Measurements from ENCODE around the gene SEMA3C. TPM values are rescaled to one million over a fixed set of nuclear protein-coding genes. Genes with fewer than 3 reads are reported as not detected.
A peak's percentile ranks its signal among the peaks of the same experiment; 100 is the strongest.

SEMA3C gene
- total RNA-seq, 1 donor from 2014 or later: 90.6 TPM

DNA sequence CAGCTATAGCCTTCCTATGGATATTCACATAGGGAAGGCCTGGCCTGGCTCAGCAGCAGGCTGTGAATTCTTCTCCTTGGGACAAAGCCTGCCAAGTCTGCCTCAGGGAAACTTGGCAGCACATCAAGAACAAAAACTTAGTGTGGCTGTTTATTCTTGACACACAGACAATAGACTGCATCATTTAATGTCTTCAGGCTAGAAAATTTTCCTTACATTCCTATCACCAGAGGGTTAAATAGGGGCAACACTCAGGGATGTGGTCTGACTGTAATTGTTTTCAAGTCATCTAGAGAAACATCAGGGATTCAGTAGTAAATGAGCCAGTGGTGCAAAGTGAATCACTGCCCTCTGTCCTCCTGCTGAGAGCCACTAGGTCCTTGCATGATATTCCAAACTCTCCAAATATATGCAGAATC is 137.3 kb downstream of the SEMA3C start:
- Histone ChIP-seq H3K27ac (peak overlapping the region; percentile 12), H3K36me3 (no peaks in the 10 kb centered on the region), H3K9me3 (no peaks in the 10 kb centered on the region), H3K4me3 (no peak overlapping the region), H3K27me3 (no peaks in the 10 kb centered on the region), H3K4me1 (no peaks in the 10 kb centered on the region)
- peak in 1 of 2 donors; percentile 44 for TF ChIP-seq POLR2AphosphoS5 (IDR thresholded peaks at IDR 0.05; ENCODE audit: insufficient read depth in 1 of 2, low read depth in 1 of 2)
- TF ChIP-seq, protein P1, sequence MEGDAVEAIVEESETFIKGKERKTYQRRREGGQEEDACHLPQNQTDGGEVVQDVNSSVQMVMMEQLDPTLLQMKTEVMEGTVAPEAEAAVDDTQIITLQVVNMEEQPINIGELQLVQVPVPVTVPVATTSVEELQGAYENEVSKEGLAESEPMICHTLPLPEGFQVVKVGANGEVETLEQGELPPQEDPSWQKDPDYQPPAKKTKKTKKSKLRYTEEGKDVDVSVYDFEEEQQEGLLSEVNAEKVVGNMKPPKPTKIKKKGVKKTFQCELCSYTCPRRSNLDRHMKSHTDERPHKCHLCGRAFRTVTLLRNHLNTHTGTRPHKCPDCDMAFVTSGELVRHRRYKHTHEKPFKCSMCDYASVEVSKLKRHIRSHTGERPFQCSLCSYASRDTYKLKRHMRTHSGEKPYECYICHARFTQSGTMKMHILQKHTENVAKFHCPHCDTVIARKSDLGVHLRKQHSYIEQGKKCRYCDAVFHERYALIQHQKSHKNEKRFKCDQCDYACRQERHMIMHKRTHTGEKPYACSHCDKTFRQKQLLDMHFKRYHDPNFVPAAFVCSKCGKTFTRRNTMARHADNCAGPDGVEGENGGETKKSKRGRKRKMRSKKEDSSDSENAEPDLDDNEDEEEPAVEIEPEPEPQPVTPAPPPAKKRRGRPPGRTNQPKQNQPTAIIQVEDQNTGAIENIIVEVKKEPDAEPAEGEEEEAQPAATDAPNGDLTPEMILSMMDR (IDR thresholded peaks at IDR 0.05): no peak
- intact Hi-C loops (cut with DNase I): no loop called here
- no peak for DNase-seq (ENCODE audit: extremely low spot score in 2 of 2)

DNA sequence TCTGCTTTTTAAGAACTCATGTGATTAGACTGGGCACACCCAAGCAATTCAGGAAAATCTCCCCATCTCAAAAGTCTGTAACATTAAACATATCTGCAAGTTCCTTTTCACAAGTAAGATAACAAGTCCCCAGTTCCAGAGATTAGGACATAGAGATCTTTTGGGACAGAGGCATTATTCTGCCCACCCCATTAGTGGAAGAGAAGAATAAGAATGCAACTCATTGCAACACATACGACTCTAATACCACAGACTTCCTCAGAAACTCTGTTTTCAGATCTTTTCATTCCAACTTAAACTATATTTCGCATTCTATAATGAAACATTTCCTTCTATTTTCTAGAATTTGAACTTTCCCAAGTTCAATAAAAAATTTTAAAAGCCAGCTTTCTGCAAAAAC is 137.7 kb downstream of the SEMA3C start:
- H3K4me1 ChIP-seq: peaks cover 1% of the 10 kb centered on the region
- intact Hi-C loops (cut with DNase I): no loop called here

DNA sequence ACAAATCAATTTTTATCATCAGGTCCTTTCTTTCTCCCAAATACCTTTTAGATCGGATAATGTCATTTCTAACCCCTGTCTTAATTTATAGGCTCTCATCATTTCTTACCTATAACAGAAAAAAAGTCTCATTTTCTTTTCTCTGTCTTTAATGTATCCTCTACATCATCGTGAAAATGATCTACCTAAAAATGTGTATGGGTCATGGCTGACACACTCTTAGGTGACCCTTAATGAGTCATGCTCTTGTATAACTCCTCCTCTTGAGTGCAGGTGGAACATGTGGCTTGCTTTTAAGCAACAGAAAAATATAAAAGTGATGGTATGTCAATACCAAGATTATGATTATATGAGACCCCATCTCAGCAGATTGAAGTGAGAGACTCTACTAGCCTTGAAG is 139.4 kb downstream of the SEMA3C start:
- peaks cover 9% of the 10 kb centered on the region for H3K4me1 ChIP-seq

More for the DNA sequence above, 137.7 kb downstream of the SEMA3C start:
- Histone ChIP-seq H3K9me3 (no peaks in the 10 kb centered on the region), H3K36me3 (no peaks in the 10 kb centered on the region), H3K27me3 (no peaks in the 10 kb centered on the region), H3K27ac (peak overlapping the region; percentile 12), H3K4me3 (no peak overlapping the region)
- DNase-seq (ENCODE audit: extremely low spot score in 2 of 2): no peak
- TF ChIP-seq POLR2AphosphoS5 (IDR thresholded peaks at IDR 0.05; ENCODE audit: insufficient read depth in 1 of 2, low read depth in 1 of 2) (no peak), POLR2A (IDR thresholded peaks at IDR 0.05) (no peak)
- TF ChIP-seq, protein P1 (IDR thresholded peaks at IDR 0.05): no peak

GRCh38 chr7:80775897-80776296 is 143.0 kb downstream of the SEMA3C start:
- no peaks in the 10 kb centered on the region for H3K27me3 ChIP-seq

More for the DNA sequence above, 139.4 kb downstream of the SEMA3C start:
- Histone ChIP-seq H3K36me3 (no peaks in the 10 kb centered on the region), H3K27ac (no peak overlapping the region), H3K27me3 (no peaks in the 10 kb centered on the region), H3K9me3 (no peaks in the 10 kb centered on the region), H3K4me3 (no peak overlapping the region)
- TF ChIP-seq POLR2AphosphoS5 (IDR thresholded peaks at IDR 0.05; ENCODE audit: insufficient read depth in 1 of 2, low read depth in 1 of 2): no peak
- TF ChIP-seq, protein P1 (IDR thresholded peaks at IDR 0.05): no peak
- TF ChIP-seq POLR2A (IDR thresholded peaks at IDR 0.05): no peak
- no peak for DNase-seq (ENCODE audit: extremely low spot score in 2 of 2)
- intact Hi-C loops (cut with DNase I): no loop called here

DNA sequence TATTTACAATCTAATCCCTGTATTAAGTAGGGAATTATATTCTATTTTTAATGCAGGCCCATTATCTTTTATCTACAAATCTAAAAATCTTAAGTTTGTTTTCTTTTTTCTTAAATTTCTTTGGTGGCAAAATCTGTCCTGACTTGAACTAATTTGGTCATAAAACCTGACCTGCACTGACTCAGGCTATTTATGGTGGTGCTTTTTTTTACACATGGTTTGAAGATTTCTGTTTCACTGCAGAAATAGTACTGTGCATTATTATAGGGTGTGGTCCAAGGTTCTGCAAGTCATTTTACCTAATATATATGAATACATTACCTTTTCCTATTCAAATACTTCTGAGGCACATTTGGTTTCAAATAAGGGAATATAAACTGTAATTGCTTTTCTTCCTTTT is 143.4 kb downstream of the SEMA3C start:
- intact Hi-C loops (cut with DNase I): no loop called here
- TF ChIP-seq POLR2AphosphoS5 (IDR thresholded peaks at IDR 0.05; ENCODE audit: insufficient read depth in 1 of 2, low read depth in 1 of 2) (no peak), POLR2A (IDR thresholded peaks at IDR 0.05) (no peak)
- TF ChIP-seq, protein P1 (IDR thresholded peaks at IDR 0.05): no peak
- H3K27ac ChIP-seq: no peak overlapping the region
- H3K27me3 ChIP-seq: no peaks in the 10 kb centered on the region
- H3K36me3 ChIP-seq: no peaks in the 10 kb centered on the region
- peaks cover 40% of the 10 kb centered on the region for H3K4me1 ChIP-seq
- no peak overlapping the region for H3K4me3 ChIP-seq
- DNase-seq (ENCODE audit: extremely low spot score in 2 of 2): no peak
- no peaks in the 10 kb centered on the region for H3K9me3 ChIP-seq

More at GRCh38 chr7:80775897-80776296, 143.0 kb downstream of the SEMA3C start:
- Histone ChIP-seq H3K4me1 (peaks cover 36% of the 10 kb centered on the region), H3K4me3 (no peak overlapping the region), H3K36me3 (no peaks in the 10 kb centered on the region), H3K9me3 (no peaks in the 10 kb centered on the region), H3K27ac (no peak overlapping the region)
- no peak for DNase-seq (ENCODE audit: extremely low spot score in 2 of 2)
- intact Hi-C loops (cut with DNase I): no loop called here
- TF ChIP-seq POLR2A (IDR thresholded peaks at IDR 0.05) (no peak), POLR2AphosphoS5 (IDR thresholded peaks at IDR 0.05; ENCODE audit: insufficient read depth in 1 of 2, low read depth in 1 of 2) (no peak)
- TF ChIP-seq, protein P1 (IDR thresholded peaks at IDR 0.05): no peak
